Ascending aorta (tissue), 2 donors: Measurements from ENCODE around the gene OSBPL3. TPM values are rescaled to one million over a fixed set of nuclear protein-coding genes. Genes with fewer than 3 reads are reported as not detected.

Source experiments
- DNase-seq, 2 donors: peaks; one replicate each; pipeline ENCODE4 v3.0.0-alpha.2; 2019; ENCODE audit warnings: low spot score in 2 of 2
- H3K27ac ChIP-seq, 2 donors: fragments of 200-600 bp; sonication (generic); one replicate each; pipeline ENCODE4 v1.5.1; 2016 to 2017; ENCODE audit warnings: mild to moderate bottlenecking in 1 of 2
- H3K27me3 ChIP-seq: fragments of 200-600 bp; sonication (generic); one replicate; pipeline ENCODE4 v1.5.1; 2017
- H3K36me3 ChIP-seq, 2 donors: fragments of 200-600 bp; sonication (generic); one replicate each; pipeline ENCODE4 v1.5.1; 2016
- H3K4me1 ChIP-seq, 2 donors: fragments of 200-600 bp; sonication (generic); one replicate each; pipeline ENCODE4 v1.5.1; 2016 to 2017; ENCODE audit warnings: mild to moderate bottlenecking in 1 of 2
- H3K4me3 ChIP-seq, 2 donors: fragments of 200-600 bp; sonication (generic); one replicate each; pipeline ENCODE4 v1.5.1; 2016 to 2017; ENCODE audit warnings: mild to moderate bottlenecking in 1 of 2
- H3K9me3 ChIP-seq, 2 donors: fragments of 200-600 bp; sonication (generic); one replicate each; pipeline ENCODE4 v1.5.1; 2016
- CTCF ChIP-seq, 3 experiments: fragments of 200-600 bp in 2 of 3; fragments of 450-650 bp in 1 of 3; sonication (generic) in 2 of 3; IDR thresholded peaks; one replicate each; pipeline ENCODE4 v1.5.1; 2016 to 2019; ENCODE audit warnings: antibody characterized with exemption in 3 of 3, mild to moderate bottlenecking in 1 of 3, moderate library complexity in 1 of 3
- intact Hi-C: fragments of 100-400 bp; cut with DNase I; formaldehyde crosslinking; loops from one replicate; pipeline ENCODE4 v1.15.1; 2023
- total RNA-seq: library from RNA; depleted of rRNA; stranded (reverse); fragments of >200 nt; gene quantifications from one replicate; pipeline ENCODE4 v1.1.0, GENCODE V29; 2016

The OSBPL3 gene
- total RNA-seq, 1 donor from 2014 or later: 0.96 TPM

GRCh38 chr7:24808518-24808917, 171.5 kb downstream of the OSBPL3 start:
- intact Hi-C loops: no loop called here

GRCh38 chr7:24802300-24802699, 177.7 kb downstream of the OSBPL3 start:
- Histone ChIP-seq H3K27ac (no peak overlapping the region), H3K4me1 (no peaks in the 10 kb centered on the region), H3K4me3 (no peak overlapping the region), H3K9me3 (no peaks in the 10 kb centered on the region), H3K27me3 (no peaks in the 10 kb centered on the region), H3K36me3 (no peaks in the 10 kb centered on the region)
- intact Hi-C loops: no loop called here
- no peak for DNase-seq
- TF ChIP-seq CTCF (IDR thresholded peaks at IDR 0.05): no peak

More at GRCh38 chr7:24808518-24808917, 171.5 kb downstream of the OSBPL3 start:
- no peaks in the 10 kb centered on the region for H3K27me3 ChIP-seq
- no peaks in the 10 kb centered on the region for H3K36me3 ChIP-seq
- no peak for DNase-seq
- H3K4me1 ChIP-seq: no peaks in the 10 kb centered on the region
- H3K4me3 ChIP-seq: no peak overlapping the region
- no peak overlapping the region for H3K27ac ChIP-seq
- no peaks in the 10 kb centered on the region for H3K9me3 ChIP-seq
- no peak for TF ChIP-seq CTCF (IDR thresholded peaks at IDR 0.05)

GRCh38 chr7:24801883-24802282, 178.1 kb downstream of the OSBPL3 start:
- no peaks in the 10 kb centered on the region for H3K27me3 ChIP-seq
- no peaks in the 10 kb centered on the region for H3K36me3 ChIP-seq
- H3K9me3 ChIP-seq: no peaks in the 10 kb centered on the region
- no peak overlapping the region for H3K27ac ChIP-seq
- H3K4me3 ChIP-seq: no peak overlapping the region
- H3K4me1 ChIP-seq: no peaks in the 10 kb centered on the region
- DNase-seq: no peak
- intact Hi-C loops: no loop called here
- no peak for TF ChIP-seq CTCF (IDR thresholded peaks at IDR 0.05)

- H3K36me3 ChIP-seq: no peaks in the 10 kb centered on the region
- no peak overlapping the region for H3K4me3 ChIP-seq
- intact Hi-C loops: no loop called here
- no peak for TF ChIP-seq CTCF (IDR thresholded peaks at IDR 0.05)
- H3K4me1 ChIP-seq: no peaks in the 10 kb centered on the region
- DNase-seq: no peak
- H3K9me3 ChIP-seq: no peaks in the 10 kb centered on the region
- H3K27me3 ChIP-seq: no peaks in the 10 kb centered on the region
- no peak overlapping the region for H3K27ac ChIP-seq
Observed at GRCh38 chr7:24800667-24801066, 179.3 kb downstream of the OSBPL3 start.

- TF ChIP-seq CTCF (IDR thresholded peaks at IDR 0.05): no peak
- DNase-seq: no peak
- Histone ChIP-seq H3K9me3 (no peaks in the 10 kb centered on the region), H3K36me3 (no peaks in the 10 kb centered on the region), H3K27me3 (no peaks in the 10 kb centered on the region), H3K4me1 (no peaks in the 10 kb centered on the region), H3K27ac (no peak overlapping the region), H3K4me3 (no peak overlapping the region)
- intact Hi-C loops: no loop called here
Observed at GRCh38 chr7:24800073-24800472, 179.9 kb downstream of the OSBPL3 start.

- Histone ChIP-seq H3K27ac (no peak overlapping the region), H3K27me3 (no peaks in the 10 kb centered on the region), H3K36me3 (no peaks in the 10 kb centered on the region), H3K4me3 (no peak overlapping the region), H3K9me3 (no peaks in the 10 kb centered on the region), H3K4me1 (no peaks in the 10 kb centered on the region)
- intact Hi-C loops: no loop called here
- TF ChIP-seq CTCF (IDR thresholded peaks at IDR 0.05): no peak
- no peak for DNase-seq
Observed at GRCh38 chr7:24799506-24799905, 180.5 kb downstream of the OSBPL3 start.
